Gastrocnemius medialis (tissue), 4 donors: Measurements from ENCODE around the gene GNA15.

Experiments
- CTCF ChIP-seq, 5 experiments: fragments of 450-650 bp in 3 of 5; fragments of 200-600 bp in 2 of 5; sonication (generic) in 2 of 5; IDR thresholded peaks in 4 of 5; conservative IDR thresholded peaks in 1 of 5; 1 replicate in 4 of 5; 2 replicates in 1 of 5; pipeline ENCODE4 v1.5.1; 2016 to 2019; ENCODE audit warnings: antibody characterized with exemption in 5 of 5, mild to moderate bottlenecking in 3 of 5, moderate library complexity in 3 of 5
- POLR2A ChIP-seq, 2 donors: fragments of 450-650 bp; IDR thresholded peaks; one replicate each; pipeline ENCODE4 v1.6.1; 2017; ENCODE audit warnings: antibody characterized with exemption in 2 of 2, mild to moderate bottlenecking in 2 of 2, moderate library complexity in 2 of 2

GRCh38 chr19:3112375-3113099 lies 23.3 kb upstream of the GNA15 start:
- TF ChIP-seq CTCF (IDR thresholded peaks at IDR 0.05 in 4 of 5, conservative IDR thresholded peaks at IDR 0.05 in 1 of 5) = no peak
- no peak for TF ChIP-seq POLR2A (IDR thresholded peaks at IDR 0.05)
